KMS-11 (cell line): Measurements from ENCODE around the gene MTRR.

Experiments used
- H2AFZ ChIP-seq: fragments of 200-600 bp; sonication (generic); 2 replicates; pipeline ENCODE4 v1.6.1; 2016; ENCODE audit warnings: antibody characterized with exemption, mixed run types, low read depth
- H3K27ac ChIP-seq: fragments of 200-600 bp; sonication (generic); 2 replicates; pipeline ENCODE4 v1.6.1; 2016; ENCODE audit warnings: mild to moderate bottlenecking, mixed run types
- H3K27me3 ChIP-seq: fragments of 200-600 bp; sonication (generic); 2 replicates; pipeline ENCODE4 v1.6.1; 2017; ENCODE audit warnings: mild to moderate bottlenecking, low read depth, mixed run types, moderate library complexity; ENCODE audit not compliant: insufficient read depth
- H3K36me3 ChIP-seq: fragments of 200-600 bp; sonication (generic); 2 replicates; pipeline ENCODE4 v1.6.1; 2017; ENCODE audit warnings: mild to moderate bottlenecking, mixed run types; ENCODE audit not compliant: insufficient read depth
- H3K4me1 ChIP-seq: fragments of 200-600 bp; sonication (generic); 2 replicates; pipeline ENCODE4 v1.6.1; 2016; ENCODE audit warnings: mild to moderate bottlenecking, low read depth, mixed run types; ENCODE audit not compliant: poor library complexity, severe bottlenecking
- H3K4me2 ChIP-seq: fragments of 200-600 bp; sonication (generic); 2 replicates; pipeline ENCODE4 v1.7.0; 2016; ENCODE audit warnings: mild to moderate bottlenecking, mixed run types
- H3K4me3 ChIP-seq: fragments of 200-600 bp; sonication (generic); IDR thresholded peaks from 2 replicates; pipeline ENCODE4 v1.6.1; 2017; ENCODE audit warnings: low read depth, low read length, mixed read lengths; ENCODE audit not compliant: insufficient read depth
- H3K79me2 ChIP-seq: fragments of 200-600 bp; sonication (generic); 2 replicates; pipeline ENCODE4 v1.6.1; 2016; ENCODE audit warnings: low read depth, mixed run types; ENCODE audit not compliant: insufficient read depth
- H3K9ac ChIP-seq: fragments of 200-600 bp; sonication (generic); 2 replicates; pipeline ENCODE4 v1.6.1; 2016; ENCODE audit warnings: mild to moderate bottlenecking, mixed run types
- H4K20me1 ChIP-seq: fragments of 200-600 bp; sonication (generic); 2 replicates; pipeline ENCODE4 v1.6.1; 2016; ENCODE audit warnings: mild to moderate bottlenecking, mixed run types; ENCODE audit not compliant: insufficient read depth
- TF ChIP-seq, protein P1 (sequence below): fragments of 200-600 bp; sonication (generic); conservative IDR thresholded peaks from 2 replicates; pipeline ENCODE4 v1.6.1; 2017; ENCODE audit warnings: low read depth, mild to moderate bottlenecking, antibody characterized with exemption, low read length, moderate library complexity, mixed read lengths

The MTRR gene

DNA sequence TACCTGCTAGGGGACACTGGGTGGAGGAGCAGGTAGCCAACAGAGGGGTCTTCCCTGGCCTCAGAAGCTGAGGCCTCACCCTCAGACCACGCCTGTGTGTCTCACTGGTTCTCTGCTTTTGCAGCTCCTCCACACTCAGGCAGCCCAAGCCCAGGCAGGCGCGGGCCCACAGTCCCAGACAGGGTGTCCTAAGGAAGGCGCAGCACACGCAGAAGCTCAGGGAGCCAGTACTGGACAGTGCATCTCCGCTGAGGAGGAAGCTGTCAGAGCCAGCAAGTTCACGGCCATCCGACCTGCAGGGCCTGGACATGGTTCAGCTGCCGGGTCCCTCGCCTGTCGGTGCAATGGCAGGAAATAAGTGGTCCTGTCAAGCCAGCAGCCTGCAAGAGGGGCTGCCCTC, 43.3 kb upstream of the MTRR start:
- no peaks in the 10 kb centered on the region for H3K79me2 ChIP-seq
- H3K9ac ChIP-seq, result no peak overlapping the region
- H4K20me1 ChIP-seq, result no peaks in the 10 kb centered on the region
- H3K27me3 ChIP-seq, result no peaks in the 10 kb centered on the region
- no peaks in the 10 kb centered on the region for H3K4me1 ChIP-seq
- TF ChIP-seq, protein P1, sequence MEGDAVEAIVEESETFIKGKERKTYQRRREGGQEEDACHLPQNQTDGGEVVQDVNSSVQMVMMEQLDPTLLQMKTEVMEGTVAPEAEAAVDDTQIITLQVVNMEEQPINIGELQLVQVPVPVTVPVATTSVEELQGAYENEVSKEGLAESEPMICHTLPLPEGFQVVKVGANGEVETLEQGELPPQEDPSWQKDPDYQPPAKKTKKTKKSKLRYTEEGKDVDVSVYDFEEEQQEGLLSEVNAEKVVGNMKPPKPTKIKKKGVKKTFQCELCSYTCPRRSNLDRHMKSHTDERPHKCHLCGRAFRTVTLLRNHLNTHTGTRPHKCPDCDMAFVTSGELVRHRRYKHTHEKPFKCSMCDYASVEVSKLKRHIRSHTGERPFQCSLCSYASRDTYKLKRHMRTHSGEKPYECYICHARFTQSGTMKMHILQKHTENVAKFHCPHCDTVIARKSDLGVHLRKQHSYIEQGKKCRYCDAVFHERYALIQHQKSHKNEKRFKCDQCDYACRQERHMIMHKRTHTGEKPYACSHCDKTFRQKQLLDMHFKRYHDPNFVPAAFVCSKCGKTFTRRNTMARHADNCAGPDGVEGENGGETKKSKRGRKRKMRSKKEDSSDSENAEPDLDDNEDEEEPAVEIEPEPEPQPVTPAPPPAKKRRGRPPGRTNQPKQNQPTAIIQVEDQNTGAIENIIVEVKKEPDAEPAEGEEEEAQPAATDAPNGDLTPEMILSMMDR, result no peak
- no peak overlapping the region for H3K27ac ChIP-seq
- no peak overlapping the region for H3K4me2 ChIP-seq
- no peaks in the 10 kb centered on the region for H3K36me3 ChIP-seq
- no peak overlapping the region for H3K4me3 ChIP-seq
- no peak overlapping the region for H2AFZ ChIP-seq

DNA sequence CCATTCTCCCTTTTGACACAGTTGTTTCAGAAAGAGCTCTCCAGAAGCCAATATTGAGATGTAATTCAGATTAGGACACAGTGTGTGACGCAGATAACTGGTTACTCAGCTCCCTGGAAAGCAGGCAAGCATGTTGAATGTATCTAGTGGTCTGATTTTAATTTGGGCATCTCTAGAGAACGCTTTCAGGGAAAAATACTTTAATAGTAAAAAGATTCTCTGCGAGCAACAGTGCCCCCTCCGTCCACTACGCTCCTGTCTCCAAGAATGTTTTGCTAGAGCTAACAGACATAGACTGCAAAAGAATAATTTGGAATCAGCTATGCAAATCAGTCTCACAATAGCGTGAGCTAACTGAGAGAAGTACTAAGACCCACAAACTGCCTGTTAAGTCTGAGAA, 41.3 kb upstream of the MTRR start:
- no peak overlapping the region for H3K4me2 ChIP-seq
- no peaks in the 10 kb centered on the region for H3K4me1 ChIP-seq
- H2AFZ ChIP-seq, result no peak overlapping the region
- no peak overlapping the region for H3K27ac ChIP-seq
- H4K20me1 ChIP-seq, result no peaks in the 10 kb centered on the region
- no peaks in the 10 kb centered on the region for H3K36me3 ChIP-seq
- H3K79me2 ChIP-seq, result no peaks in the 10 kb centered on the region
- no peaks in the 10 kb centered on the region for H3K27me3 ChIP-seq
- TF ChIP-seq, protein P1, result no peak
- no peak overlapping the region for H3K9ac ChIP-seq
- H3K4me3 ChIP-seq, result no peak overlapping the region

GRCh38 chr5:7828269-7828668, 40.7 kb upstream of the MTRR start:
- H2AFZ ChIP-seq, result no peak overlapping the region
- H4K20me1 ChIP-seq, result no peaks in the 10 kb centered on the region
- H3K27ac ChIP-seq, result no peak overlapping the region
- no peak overlapping the region for H3K4me3 ChIP-seq
- no peaks in the 10 kb centered on the region for H3K36me3 ChIP-seq
- TF ChIP-seq, protein P1, result no peak
- no peaks in the 10 kb centered on the region for H3K27me3 ChIP-seq
- no peak overlapping the region for H3K9ac ChIP-seq
- H3K79me2 ChIP-seq, result no peaks in the 10 kb centered on the region
- H3K4me2 ChIP-seq, result no peak overlapping the region
- H3K4me1 ChIP-seq, result no peaks in the 10 kb centered on the region

DNA sequence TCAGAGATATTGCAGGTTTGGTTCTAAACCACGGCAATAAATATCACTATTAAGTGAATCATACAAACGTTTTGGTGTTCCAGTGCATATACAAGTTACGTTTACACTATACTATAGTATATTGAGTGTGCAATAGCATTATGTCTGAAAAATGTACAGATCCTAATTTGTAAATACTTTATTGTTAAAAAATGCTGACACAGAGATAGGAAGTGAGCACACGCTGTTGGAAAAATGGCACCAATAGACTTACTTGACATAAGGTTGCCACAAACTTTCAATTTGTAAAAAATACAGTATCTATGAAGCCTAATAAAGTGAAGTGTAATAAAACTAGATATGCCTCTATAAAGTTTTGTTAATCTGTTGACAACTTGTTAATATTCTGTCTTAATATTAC, 34.0 kb upstream of the MTRR start:
- no peak overlapping the region for H3K4me2 ChIP-seq
- no peak overlapping the region for H3K4me3 ChIP-seq
- no peaks in the 10 kb centered on the region for H3K27me3 ChIP-seq
- H3K36me3 ChIP-seq, result no peaks in the 10 kb centered on the region
- no peak overlapping the region for H3K27ac ChIP-seq
- no peaks in the 10 kb centered on the region for H3K4me1 ChIP-seq
- TF ChIP-seq, protein P1, result no peak
- no peaks in the 10 kb centered on the region for H3K79me2 ChIP-seq
- H3K9ac ChIP-seq, result no peak overlapping the region
- no peak overlapping the region for H2AFZ ChIP-seq
- H4K20me1 ChIP-seq, result no peaks in the 10 kb centered on the region

- TF ChIP-seq, protein P1, result no peak
- no peak overlapping the region for H3K27ac ChIP-seq
- H3K79me2 ChIP-seq, result no peaks in the 10 kb centered on the region
- H3K27me3 ChIP-seq, result no peaks in the 10 kb centered on the region
- no peak overlapping the region for H3K4me3 ChIP-seq
- H2AFZ ChIP-seq, result no peak overlapping the region
- H3K9ac ChIP-seq, result no peak overlapping the region
- no peaks in the 10 kb centered on the region for H4K20me1 ChIP-seq
- H3K36me3 ChIP-seq, result no peaks in the 10 kb centered on the region
- H3K4me1 ChIP-seq, result no peaks in the 10 kb centered on the region
- H3K4me2 ChIP-seq, result no peak overlapping the region
These were observed 31.5 kb upstream of the MTRR start for GRCh38 chr5:7837403-7837802.
